HG03159 (cell line): ENCODE measurements around the gene KRT33A.

Experiments
- ATAC-seq: cut with Tn5 transposase; IDR thresholded peaks from one replicate; pipeline ENCODE4 v1.9.1; 2021; ENCODE audit warnings: mild to moderate bottlenecking, moderate library complexity; ENCODE audit not compliant: unreplicated experiment

KRT33A gene

GRCh38 chr17:41331606-41332005 lies 19.0 kb downstream of the KRT33A start:
- no peak for ATAC-seq

GRCh38 chr17:41329279-41329948 lies 21.2 kb downstream of the KRT33A start:
- no peak for ATAC-seq

DNA sequence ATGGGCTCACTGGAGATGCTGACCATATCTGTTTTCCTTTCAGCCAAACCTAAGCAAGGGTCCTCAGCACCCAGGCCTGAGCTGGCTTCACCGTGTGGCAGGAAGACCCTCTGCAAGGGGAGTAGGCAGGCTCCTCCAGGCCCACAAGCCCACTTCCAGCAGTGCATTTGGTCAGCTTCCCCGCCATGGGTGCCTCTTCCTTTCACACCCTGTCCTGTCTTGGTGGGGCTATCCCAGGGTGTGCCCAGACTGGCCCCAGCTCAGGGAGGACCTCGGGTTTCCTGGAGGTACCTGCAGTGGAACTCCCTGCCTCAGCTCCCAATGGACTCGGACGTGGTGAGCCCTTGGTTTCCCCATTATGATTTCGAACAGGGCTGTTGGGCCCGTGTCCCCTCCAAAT lies 22.4 kb downstream of the KRT33A start:
- no peak for ATAC-seq

GRCh38 chr17:41327411-41328120 lies 23.1 kb downstream of the KRT33A start:
- ATAC-seq = no peak

DNA sequence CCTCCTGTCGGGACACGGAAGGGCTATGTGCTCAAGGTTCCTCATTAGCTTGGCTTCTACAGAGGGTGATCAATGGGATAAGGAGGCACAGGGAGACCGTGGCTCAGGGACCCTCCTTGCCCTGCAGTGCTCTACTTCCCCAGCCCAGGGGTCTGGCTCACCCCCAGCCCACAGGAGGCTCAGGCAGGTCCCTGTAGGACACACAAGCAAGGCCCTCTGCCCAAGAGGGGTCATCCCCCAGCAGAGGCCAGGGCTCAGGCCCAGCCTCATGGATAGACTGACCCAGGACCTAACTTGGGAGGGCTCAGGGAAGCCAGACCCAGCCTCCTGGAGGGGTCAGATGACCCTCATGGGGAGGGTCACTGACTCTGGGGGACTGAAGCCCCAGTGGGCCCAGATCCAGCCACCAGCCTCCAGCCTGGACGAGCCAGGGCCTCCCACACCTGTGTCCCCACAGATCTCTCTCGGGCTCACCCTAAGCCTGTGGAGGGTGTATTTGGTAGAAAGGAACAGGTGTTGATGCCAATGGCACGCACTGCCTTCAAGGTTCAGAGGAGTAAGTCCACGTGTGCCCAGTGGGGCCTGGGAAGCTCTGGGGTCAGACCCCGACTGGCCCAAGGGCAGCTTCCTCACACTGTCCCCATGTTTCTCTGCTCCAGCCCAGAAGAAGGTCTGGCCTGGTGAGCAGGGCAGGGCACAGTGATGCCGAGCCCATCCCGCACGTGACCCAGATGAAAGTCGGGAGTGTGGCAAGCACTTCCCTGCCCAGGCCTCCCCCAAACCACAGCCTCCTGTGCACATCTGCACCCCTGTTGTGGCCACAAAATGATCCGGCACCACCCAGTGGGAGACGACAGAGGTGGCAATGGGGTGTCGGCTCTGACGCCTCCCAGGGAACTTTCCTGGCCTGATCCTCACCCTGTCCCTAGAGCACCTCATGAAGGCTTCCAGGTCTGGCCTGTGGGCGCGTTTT lies 24.2 kb downstream of the KRT33A start:
- ATAC-seq = no peak

- no peak for ATAC-seq
Observed at GRCh38 chr17:41325611-41326010, 25.0 kb downstream of the KRT33A start.

DNA sequence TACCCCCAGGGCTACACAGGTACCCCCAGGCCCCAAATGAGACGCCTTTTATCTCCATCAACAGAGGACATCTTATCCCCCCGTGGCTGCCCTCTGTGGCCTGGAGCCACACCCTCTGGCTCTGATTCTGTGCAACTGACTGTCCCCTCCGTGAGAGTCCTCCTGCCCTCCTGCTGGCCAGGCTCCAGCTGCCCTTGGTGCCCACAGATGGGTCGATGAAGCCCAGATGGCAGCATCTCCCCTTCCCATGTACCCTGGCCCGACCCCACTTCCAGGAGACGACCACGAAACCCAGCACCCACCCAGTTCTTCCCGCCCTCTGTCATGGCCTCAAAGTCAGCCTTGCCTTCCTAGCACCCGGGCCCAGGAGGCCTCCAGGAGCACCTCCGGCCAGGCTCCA lies 25.5 kb downstream of the KRT33A start:
- no peak for ATAC-seq

GRCh38 chr17:41324180-41325075 lies 26.2 kb downstream of the KRT33A start:
- no peak for ATAC-seq

GRCh38 chr17:41322903-41323895 lies 27.4 kb downstream of the KRT33A start:
- no peak for ATAC-seq

- ATAC-seq = no peak
Observed at GRCh38 chr17:41322094-41322902, 28.3 kb downstream of the KRT33A start.

GRCh38 chr17:41318231-41318630 lies 32.4 kb downstream of the KRT33A start:
- ATAC-seq = no peak

- no peak for ATAC-seq
Observed at GRCh38 chr17:41315814-41316445, 34.7 kb downstream of the KRT33A start.

- no peak for ATAC-seq
Observed at GRCh38 chr17:41315204-41315794, 35.3 kb downstream of the KRT33A start, which contains the start of gene KRTAP17-1. Gene KRTAP17-1 (minus strand): TSS chr17:41315710. CDS start chr17:41315650, 60 bp downstream.

DNA sequence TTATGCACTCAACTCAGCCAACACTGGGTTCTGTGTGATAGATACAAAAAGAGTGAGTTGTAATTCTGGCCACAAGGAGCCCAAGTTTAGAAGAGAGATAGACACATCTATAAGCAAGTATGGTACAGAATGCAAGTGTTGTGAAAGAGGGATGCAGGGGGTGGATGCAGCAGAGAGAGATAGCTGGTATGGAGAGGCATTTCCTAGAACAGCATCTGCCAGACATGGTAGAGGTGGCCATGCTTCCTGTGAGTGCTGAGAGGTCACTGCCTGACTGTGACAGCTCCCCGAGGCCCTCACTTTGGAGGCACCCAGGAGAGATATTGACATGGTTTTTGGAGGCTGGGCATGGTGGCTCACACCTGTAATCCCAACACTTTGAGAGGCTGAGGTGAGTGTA lies 39.5 kb downstream of the KRT33A start:
- ATAC-seq = no peak

DNA sequence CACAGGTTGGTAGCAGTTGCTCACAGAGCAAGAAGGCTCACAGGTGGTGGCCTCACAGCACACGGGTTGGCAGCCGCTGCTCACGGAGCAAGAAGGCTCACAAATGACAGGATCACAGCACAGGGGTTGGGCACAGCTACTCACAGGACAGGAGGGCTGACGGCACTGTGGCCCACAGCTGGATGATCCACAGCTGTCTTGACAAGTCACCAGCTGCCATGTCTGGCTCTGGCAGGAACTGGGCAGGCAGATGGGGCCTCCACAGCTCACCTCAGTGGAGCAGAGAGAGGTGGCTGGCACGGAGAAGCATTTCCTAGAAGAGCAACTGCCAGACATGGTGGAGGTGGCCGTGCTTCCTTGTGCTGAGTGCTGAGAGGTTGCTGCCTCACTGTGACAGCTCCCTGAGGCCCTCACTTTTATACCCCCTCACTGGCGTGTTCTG lies 41.7 kb downstream of the KRT33A start, which contains the start of gene KRTAP16-1:
Gene KRTAP16-1, minus strand, starts transcription at position 392 of the 442 bp plus-strand sequence. Its CDS starts 56 bp downstream, at position 336.
- no peak for ATAC-seq

GRCh38 chr17:41308251-41308917 lies 42.2 kb downstream of the KRT33A start:
- no peak for ATAC-seq

- no peak for ATAC-seq
Observed at GRCh38 chr17:41307647-41308046, 43.0 kb downstream of the KRT33A start.
